HG03354 (cell line): Measurements from ENCODE around the gene ACKR4.
"Not testable (repeated sequence)": the region's sequence is repeated elsewhere in the genome, so short reads cannot be mapped to it uniquely, and the experiment has no call there.

Source experiments
- ATAC-seq: cut with Tn5 transposase; IDR thresholded peaks from one replicate; pipeline ENCODE4 v1.9.1; 2021; ENCODE audit warnings: mild to moderate bottlenecking; ENCODE audit not compliant: unreplicated experiment, poor library complexity, severe bottlenecking

Gene ACKR4

GRCh38 chr3:132630612-132631011 lies 33.5 kb downstream of the ACKR4 start:
- ATAC-seq: no peak

- no peak for ATAC-seq
Measured at GRCh38 chr3:132635052-132635451, 38.0 kb downstream of the ACKR4 start.

- no peak for ATAC-seq
Measured at GRCh38 chr3:132637590-132637989, 40.5 kb downstream of the ACKR4 start.

GRCh38 chr3:132638706-132639105 lies 41.6 kb downstream of the ACKR4 start:
- ATAC-seq: no peak

- not testable (repeated sequence) for ATAC-seq
Measured at GRCh38 chr3:132641427-132641826, 44.4 kb downstream of the ACKR4 start.

GRCh38 chr3:132641837-132642538 lies 44.9 kb downstream of the ACKR4 start:
- ATAC-seq: peak; percentile 67

GRCh38 chr3:132642539-132642847 lies 45.4 kb downstream of the ACKR4 start:
- no peak for ATAC-seq

- no peak for ATAC-seq
Measured at GRCh38 chr3:132643366-132643765, 46.3 kb downstream of the ACKR4 start.

GRCh38 chr3:132645058-132645457 lies 48.0 kb downstream of the ACKR4 start:
- no peak for ATAC-seq

- no peak for ATAC-seq
Measured at GRCh38 chr3:132650153-132650552, 53.1 kb downstream of the ACKR4 start.
